NCI-H82 treated with DMSO at 0.1 percent for 48 hours (cell line): ENCODE results near the gene RFC5.
"Not testable (repeated sequence)": the region's sequence is repeated elsewhere in the genome, so short reads cannot be mapped to it uniquely, and the experiment has no call there.

Experiments used
- DNase-seq: peaks from one replicate; lab custom pipeline; 2025; ENCODE audit not compliant: unreplicated experiment; lab: John Stamatoyannopoulos, UW

Gene RFC5

GRCh38 chr12:118015306-118015705 lies 1.2 kb upstream of the RFC5 start:
- DNase-seq: no peak

DNA sequence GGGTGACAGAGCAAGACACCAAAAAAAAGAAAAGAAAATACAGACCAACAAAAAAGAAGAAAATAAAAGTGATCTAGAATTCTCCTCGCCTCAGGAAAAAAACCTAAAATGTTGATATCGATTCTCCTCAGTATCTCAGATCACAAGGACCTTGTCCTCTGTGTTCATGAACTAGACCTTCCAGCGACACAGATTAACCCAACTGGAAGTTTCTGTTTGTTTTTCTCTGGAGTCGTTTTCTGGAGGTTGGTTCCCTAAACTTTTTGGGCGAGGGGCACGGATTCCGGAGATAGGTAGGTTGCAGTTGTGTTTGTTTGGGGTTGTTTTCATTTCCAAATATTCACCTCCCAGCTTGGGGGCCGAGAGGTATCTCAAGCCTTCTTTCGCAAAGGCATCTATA lies 559 bp upstream of the RFC5 start:
- no peak for DNase-seq

DNA sequence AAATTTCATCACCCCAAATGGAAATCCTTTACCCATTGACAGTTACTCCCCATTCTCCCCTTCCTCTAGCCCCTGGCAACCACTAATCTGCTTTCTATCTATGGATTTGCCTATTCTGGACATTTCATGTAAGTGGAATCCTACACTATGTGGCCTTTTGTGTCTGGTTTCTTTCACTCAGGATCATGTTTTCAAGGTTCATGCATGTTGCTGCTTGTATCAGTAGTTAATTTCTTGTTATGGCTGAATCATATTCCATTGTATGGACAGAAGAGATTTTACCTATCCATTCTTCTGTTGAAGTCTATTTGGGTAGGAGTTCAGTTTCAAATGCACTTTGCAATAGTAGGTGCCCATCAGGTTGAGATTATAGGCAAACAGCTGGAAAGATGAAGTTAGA lies 1.4 kb downstream of the RFC5 start:
- no peak for DNase-seq

- no peak for DNase-seq
Measured at GRCh38 chr12:118020036-118020435, 3.5 kb downstream of the RFC5 start.

- DNase-seq: not testable (repeated sequence)
Measured at GRCh38 chr12:118022097-118022727, 5.7 kb downstream of the RFC5 start.

DNA sequence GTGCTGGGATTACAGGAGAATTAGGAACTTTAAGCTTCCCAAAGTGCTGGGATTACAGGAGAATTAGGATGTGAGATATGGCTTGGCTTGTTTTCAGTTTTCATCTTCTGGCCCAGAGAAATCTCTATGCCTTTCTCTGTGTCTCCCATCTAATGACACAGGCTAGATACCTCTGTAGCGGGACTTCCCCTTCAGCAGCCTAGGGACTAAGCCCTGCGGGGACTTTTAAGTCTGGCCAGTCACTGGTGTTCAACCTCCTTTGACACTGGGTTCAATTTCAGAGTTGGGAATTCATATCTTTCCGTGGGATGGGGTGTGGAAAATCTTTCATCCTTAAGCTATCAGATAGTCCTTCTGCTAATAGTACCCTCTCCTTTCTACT lies 6.2 kb downstream of the RFC5 start:
- DNase-seq: no peak

- DNase-seq: no peak
Measured at GRCh38 chr12:118023301-118023860, 6.9 kb downstream of the RFC5 start.

- no peak for DNase-seq
Measured at GRCh38 chr12:118025168-118025567, 8.7 kb downstream of the RFC5 start.

DNA sequence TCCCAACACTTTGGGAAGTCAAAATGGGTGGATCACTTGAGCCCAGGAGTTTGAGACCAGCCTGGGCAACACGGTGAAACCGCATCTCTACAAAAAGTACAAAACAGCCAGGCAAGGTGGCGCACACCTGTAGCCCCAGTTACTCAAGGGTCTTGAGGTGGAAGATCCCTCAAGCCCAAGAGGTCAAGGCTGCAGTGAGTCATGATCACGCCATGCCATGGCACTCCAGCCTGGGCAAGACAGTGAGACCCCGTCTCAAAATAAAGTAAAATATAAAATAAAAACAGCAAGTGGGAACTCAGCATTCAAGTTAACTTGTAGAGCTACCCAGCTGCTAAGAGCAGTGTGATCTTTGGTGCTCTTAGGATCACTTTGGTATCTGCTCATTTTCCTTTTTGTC lies 12.7 kb downstream of the RFC5 start:
- no peak for DNase-seq

DNA sequence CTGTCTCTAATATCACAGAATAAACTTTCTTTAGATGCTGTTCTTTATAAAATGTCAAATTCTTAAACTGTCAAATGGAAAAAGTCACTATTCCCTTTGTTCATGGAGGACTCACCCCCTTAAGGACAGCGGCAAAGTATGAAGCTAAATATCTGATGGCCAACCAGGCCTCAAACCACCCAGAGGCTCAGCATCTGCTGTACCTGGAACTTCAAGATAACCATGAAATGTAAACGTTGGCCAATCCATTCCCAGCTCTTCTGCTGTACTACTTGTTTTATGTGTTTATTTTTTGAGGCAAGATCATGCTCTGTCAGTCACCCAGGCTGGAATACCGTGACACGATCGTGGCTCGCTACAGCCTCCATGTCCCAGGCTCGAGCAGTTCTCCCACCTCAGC lies 15.7 kb downstream of the RFC5 start:
- no peak for DNase-seq

DNA sequence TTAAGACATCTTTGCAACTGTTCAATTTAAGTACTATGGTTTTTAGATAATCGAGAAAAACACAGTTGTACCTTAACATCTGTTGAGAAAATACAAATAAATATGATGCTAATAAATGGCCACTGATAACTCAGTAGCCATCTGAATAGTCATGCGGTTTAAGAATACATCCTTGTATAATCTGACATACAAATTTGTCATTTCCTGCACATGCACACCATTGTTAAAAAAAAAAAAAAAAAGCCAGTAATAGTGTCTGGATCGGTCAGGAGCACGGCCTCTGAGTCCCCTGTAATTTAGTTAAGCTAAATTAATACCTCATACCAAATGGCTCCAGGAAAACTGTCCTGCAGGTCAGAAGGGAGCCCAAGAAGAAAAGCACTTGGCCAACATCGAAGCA lies 16.8 kb downstream of the RFC5 start:
- no peak for DNase-seq

DNA sequence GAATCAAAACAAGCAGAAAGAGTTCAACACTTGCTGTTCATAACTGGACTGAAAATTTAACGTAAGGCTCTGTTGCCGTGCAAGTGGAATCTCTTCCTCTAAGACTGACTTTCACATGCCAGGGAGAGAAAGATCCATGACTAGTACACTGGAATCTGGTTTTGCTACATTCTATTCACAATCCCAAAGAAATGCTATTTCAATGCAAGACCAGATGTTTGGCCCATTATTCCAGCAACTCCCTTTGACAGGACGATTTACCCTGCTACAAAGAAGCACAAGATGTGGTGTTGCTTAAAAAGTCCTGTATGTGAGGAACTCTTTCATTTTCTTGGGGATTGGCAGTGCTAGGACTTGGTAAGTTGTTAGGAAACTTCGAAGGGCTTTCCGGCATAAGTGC lies 17.4 kb downstream of the RFC5 start:
- no peak for DNase-seq

- DNase-seq: no peak
Measured at GRCh38 chr12:118034429-118035189, 18.1 kb downstream of the RFC5 start.

DNA sequence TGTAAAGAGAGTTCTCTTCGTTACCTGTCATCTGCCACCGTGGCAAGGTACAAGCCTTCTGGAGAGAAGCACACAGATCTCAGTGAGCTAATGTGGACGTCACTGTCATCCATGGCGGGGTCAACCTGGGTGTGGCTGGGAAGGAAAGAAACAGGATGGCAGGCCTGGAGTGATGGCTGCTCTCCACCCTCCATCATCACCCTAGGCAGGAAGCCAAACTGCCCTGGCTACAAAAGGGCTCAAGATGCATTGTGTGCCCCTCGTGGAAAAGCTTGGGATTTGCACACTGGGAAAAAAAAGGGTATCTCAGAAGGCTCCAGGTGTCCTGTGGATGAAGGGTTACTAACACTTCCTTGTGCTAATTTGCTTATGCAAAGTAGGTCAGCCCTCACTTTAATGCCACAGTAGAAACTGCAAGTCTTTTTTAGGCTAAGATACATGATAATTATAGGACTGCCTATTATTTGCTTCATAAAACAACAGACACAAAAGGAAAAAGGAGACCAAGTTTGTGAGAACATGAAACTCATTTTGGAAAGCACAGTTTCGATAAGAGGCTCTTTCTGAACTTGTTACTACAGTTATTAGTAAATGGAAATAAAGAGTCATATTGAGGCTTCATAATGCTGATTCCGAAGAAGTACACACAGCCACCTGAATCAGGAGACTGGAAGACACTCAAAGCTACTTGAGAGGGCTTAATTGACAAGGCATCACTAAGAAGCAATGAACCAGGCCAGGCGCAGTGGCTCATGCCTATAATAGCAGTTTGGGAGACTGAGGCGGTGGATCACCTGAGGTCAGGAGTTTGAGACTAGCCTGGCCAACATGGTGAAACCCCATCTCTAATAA lies 18.9 kb downstream of the RFC5 start:
- DNase-seq: no peak

GRCh38 chr12:118036672-118037411 lies 20.3 kb downstream of the RFC5 start:
- DNase-seq: no peak

DNA sequence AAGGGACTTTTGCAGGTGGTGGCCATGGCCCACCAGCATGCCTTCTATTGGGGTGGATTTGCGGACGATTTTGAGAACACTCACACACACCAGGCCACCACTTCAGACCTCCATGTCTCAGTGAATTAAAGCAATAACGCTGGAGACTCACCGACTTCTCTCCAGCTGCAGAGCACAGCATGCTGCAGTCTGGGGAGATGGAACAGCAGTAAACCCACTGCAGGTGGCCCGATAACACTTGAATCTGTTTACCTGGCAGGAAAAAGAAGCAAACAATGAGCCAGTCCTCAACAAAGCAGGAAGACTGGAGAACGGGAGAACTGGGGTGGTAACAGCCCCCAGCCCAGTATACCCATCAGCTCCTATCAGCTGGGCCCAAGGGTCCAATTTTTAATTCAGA lies 21.6 kb downstream of the RFC5 start:
- no peak for DNase-seq

- DNase-seq: no peak
Measured at GRCh38 chr12:118042091-118042490, 25.6 kb downstream of the RFC5 start.

DNA sequence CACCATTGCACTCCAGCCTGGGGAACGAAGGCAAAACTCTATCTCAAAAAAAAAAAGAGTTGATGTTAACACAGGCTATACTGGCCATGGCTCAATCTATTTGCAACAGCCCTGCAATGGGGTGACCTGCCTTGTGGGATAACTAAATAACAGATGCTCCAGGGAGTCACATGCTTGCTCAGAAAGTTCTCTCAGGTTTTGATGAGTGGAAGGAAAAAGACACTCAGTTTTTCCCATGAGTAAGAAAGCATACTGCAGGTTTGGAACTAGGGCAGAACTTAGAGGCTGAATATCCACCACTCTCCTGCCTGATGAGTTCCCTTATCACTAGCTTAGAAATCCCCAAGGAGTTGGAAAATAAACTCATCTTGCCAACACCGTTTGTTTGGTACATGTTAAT lies 27.6 kb downstream of the RFC5 start:
- no peak for DNase-seq

- DNase-seq: no peak
Measured at GRCh38 chr12:118044577-118044976, 28.1 kb downstream of the RFC5 start.

GRCh38 chr12:118046430-118046829 lies 29.9 kb downstream of the RFC5 start:
- DNase-seq: no peak
